ENCODE data around the gene TNIK. TPM values are rescaled to one million over a fixed set of nuclear protein-coding genes. Genes with fewer than 3 reads are reported as not detected.

Gene TNIK
- total RNA-seq, 1 donor from 2014 or later: 2.5 TPM

DNA sequence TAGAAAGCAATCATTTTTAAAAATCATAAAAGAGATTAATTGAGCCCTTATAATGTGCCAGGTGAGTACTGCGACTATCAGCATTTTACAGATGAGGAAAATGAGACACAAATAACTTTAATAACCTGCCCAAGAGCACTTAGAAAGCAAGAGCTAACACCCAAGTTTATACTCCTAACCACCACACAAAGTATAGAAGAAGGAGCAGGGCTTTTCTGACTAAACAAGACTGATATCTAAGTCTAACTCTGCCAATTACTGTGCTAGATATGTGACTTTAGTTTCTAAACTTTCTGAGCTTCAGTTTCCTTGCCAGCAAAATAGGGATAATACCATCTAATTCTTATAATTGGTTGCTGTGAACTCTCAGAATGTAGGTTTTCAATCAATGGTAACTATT is 47.7 kb downstream of the TNIK start:
- TF ChIP-seq, protein P1, sequence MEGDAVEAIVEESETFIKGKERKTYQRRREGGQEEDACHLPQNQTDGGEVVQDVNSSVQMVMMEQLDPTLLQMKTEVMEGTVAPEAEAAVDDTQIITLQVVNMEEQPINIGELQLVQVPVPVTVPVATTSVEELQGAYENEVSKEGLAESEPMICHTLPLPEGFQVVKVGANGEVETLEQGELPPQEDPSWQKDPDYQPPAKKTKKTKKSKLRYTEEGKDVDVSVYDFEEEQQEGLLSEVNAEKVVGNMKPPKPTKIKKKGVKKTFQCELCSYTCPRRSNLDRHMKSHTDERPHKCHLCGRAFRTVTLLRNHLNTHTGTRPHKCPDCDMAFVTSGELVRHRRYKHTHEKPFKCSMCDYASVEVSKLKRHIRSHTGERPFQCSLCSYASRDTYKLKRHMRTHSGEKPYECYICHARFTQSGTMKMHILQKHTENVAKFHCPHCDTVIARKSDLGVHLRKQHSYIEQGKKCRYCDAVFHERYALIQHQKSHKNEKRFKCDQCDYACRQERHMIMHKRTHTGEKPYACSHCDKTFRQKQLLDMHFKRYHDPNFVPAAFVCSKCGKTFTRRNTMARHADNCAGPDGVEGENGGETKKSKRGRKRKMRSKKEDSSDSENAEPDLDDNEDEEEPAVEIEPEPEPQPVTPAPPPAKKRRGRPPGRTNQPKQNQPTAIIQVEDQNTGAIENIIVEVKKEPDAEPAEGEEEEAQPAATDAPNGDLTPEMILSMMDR (IDR thresholded peaks at IDR 0.05): no peak
- H3K27me3 Mint-ChIP-seq: no peaks in the 10 kb centered on the region
- ChIA-PET CTCF (no interaction called here), POLR2A (no interaction called here)
- no peaks in the 10 kb centered on the region for H3K36me3 Mint-ChIP-seq (ENCODE audit: low read depth)
- H3K27ac Mint-ChIP-seq: no peak overlapping the region
- intact Hi-C loops (cut with micrococcal nuclease): no loop called here
- H3K4me1 Mint-ChIP-seq: no peaks in the 10 kb centered on the region
- ATAC-seq (ENCODE audit: low read depth) (no peak), DNase-seq (no peak)
- H3K9me3 Mint-ChIP-seq: no peaks in the 10 kb centered on the region
- H3K4me3 Mint-ChIP-seq: no peak overlapping the region

DNA sequence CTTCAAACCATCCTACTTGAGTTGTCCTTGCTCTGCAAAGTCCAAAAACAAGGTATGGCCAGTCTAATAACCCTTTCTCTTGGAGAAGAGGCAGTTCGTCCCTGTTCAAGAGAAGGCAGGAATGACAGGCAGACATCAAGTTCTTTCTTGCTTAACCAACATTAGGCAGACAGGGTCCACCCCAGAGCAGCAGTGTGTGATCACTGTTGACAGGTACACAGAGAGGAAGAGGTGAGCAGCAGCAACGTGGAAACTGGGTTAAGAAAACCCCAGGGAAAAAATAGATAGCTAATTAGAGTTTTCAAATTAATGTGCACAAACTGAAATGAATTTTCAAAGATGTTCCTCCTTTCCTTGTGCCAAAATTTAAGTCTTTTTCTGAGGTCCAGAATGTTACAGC is 48.2 kb downstream of the TNIK start:
- intact Hi-C loops (cut with micrococcal nuclease): no loop called here
- Mint-ChIP-seq H3K27ac (no peak overlapping the region), H3K9me3 (no peaks in the 10 kb centered on the region), H3K4me1 (no peaks in the 10 kb centered on the region), H3K36me3 (ENCODE audit: low read depth) (no peaks in the 10 kb centered on the region), H3K27me3 (no peaks in the 10 kb centered on the region), H3K4me3 (no peak overlapping the region)
- DNase-seq (no peak), ATAC-seq (ENCODE audit: low read depth) (no peak)
- TF ChIP-seq, protein P1 (IDR thresholded peaks at IDR 0.05): no peak
- ChIA-PET CTCF (no interaction called here), POLR2A (no interaction called here)

DNA sequence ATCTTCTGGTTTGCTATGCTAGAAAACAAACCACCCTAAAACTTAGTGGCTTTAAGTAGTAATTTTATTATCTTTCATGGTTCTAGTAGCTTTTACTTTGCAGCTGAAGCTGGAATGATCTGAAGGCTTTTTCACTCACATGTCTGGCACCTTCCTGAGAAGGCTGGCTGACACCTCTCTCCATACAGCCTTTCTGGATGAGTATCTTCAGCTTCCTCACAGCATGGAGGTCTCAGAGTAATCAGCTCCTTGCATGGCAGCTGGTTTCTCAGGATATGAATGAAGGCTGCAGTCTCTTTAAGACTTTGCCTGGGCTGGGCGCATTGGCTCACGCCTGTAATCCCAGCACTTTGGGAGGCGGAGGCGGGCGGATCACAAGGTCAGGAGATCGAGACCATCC is 50.0 kb downstream of the TNIK start:
- no peaks in the 10 kb centered on the region for H3K27me3 Mint-ChIP-seq
- no peak overlapping the region for H3K27ac Mint-ChIP-seq
- POLR2A ChIA-PET: no interaction called here
- ATAC-seq (ENCODE audit: low read depth): no peak
- DNase-seq: no peak
- H3K36me3 Mint-ChIP-seq (ENCODE audit: low read depth): no peaks in the 10 kb centered on the region
- CTCF ChIA-PET: no interaction called here
- H3K4me3 Mint-ChIP-seq: no peak overlapping the region
- intact Hi-C loops (cut with micrococcal nuclease): no loop called here
- TF ChIP-seq, protein P1 (IDR thresholded peaks at IDR 0.05): no peak
- H3K9me3 Mint-ChIP-seq: no peaks in the 10 kb centered on the region
- H3K4me1 Mint-ChIP-seq: no peaks in the 10 kb centered on the region

GRCh38 chr3:171407759-171408158 is 52.4 kb downstream of the TNIK start:
- no peak for ATAC-seq (ENCODE audit: low read depth)
- Mint-ChIP-seq H3K27me3 (peaks cover 2% of the 10 kb centered on the region), H3K4me1 (no peaks in the 10 kb centered on the region), H3K36me3 (ENCODE audit: low read depth) (no peaks in the 10 kb centered on the region), H3K4me3 (no peak overlapping the region), H3K27ac (no peak overlapping the region), H3K9me3 (no peaks in the 10 kb centered on the region)
- TF ChIP-seq, protein P1 (IDR thresholded peaks at IDR 0.05): no peak
- POLR2A ChIA-PET: no interaction called here
- DNase-seq: no peak
- CTCF ChIA-PET: no interaction called here
- intact Hi-C loops (cut with micrococcal nuclease): no loop called here

DNA sequence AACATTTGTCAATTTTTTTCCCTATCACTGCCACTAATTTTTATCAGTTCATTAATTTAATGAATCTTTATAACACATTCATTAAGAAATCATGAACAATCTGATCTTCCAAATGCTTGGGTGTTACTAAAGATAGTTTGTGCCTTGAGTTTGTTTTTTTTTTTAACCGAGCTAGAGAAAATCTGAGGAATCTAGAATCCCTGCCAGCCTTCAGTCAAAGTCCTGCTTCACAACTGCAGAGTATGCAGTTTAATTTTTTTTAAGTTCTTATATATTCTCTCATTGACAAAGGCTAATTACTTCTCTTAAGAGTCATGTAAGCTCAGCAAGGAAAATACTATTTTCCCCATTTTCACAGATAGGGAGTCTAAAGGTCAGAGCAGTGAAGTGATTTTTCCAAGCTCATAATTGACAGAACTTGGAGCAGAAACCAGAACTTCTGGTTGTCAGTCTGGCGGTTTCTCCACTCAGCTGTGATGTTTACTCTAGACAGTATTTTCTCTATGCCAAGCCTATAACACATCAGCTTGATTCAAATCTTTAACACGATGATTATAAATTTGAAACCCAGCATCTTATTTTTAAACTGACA is 55.7 kb downstream of the TNIK start:
- CTCF ChIA-PET: no interaction called here
- ATAC-seq (ENCODE audit: low read depth): no peak
- Mint-ChIP-seq H3K27me3 (peaks cover 3% of the 10 kb centered on the region), H3K9me3 (no peaks in the 10 kb centered on the region), H3K4me1 (no peaks in the 10 kb centered on the region), H3K36me3 (ENCODE audit: low read depth) (no peaks in the 10 kb centered on the region), H3K27ac (no peak overlapping the region), H3K4me3 (no peak overlapping the region)
- TF ChIP-seq, protein P1 (IDR thresholded peaks at IDR 0.05): no peak
- DNase-seq: no peak
- intact Hi-C loops (cut with micrococcal nuclease): no loop called here
- POLR2A ChIA-PET: no interaction called here
